ENCODE measurements around the gene TAF10. TPM values are rescaled to one million over a fixed set of nuclear protein-coding genes. Genes with fewer than 3 reads are reported as not detected.

Gene TAF10
- total and polyA plus RNA-seq, 4 donors, result 10.5 to 58.1 (median 31.5) TPM

DNA sequence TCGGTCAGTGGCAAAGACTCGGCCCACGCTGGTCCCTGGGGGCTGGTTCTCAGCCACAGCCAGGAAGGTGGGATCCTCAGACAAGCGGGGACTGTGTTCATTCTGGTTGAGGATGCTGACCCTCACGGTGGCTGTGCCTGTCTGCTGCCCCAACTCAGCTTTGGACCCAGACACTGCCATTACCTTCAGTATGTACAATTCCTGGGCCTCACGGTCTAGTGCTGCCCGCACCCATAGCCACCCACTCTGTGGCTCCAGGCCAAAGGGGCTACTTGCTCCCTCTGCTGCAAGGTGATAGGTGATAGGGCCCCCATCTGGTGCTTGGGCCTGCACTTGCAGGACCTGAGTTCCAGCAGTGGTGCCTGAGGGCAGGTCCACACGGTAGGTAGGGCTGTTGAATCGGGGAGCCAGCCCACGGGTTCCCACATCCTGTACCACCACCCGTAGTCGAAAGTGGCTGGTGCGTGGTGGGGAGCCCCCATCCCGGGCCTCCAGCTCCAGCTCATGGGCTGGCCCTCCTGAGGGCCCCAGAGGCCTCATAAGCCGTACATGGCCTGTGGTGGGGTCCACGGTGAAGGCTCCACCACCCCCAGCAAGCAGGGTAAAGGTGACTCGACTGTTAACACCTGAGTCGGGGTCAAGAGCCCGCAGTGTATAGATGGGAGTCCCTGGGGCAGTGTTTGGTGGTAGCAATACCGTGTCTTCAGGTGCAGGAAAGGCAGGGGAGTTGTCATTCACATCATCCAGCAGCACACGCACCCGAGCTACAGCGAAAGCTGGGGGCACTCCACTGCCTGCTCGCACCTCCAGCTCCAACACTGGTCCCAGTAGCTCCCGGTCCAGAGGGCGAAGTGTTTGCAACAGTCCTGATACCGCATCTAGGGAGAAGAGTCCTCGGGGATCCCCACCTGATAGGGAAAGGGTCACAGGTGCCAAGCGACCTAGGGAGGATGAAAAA lies 20.4 kb upstream of the TAF10 start:
- H3K9me3 ChIP-seq (ENCODE audit: control insufficient read depth in 4 of 4, low read length in 3 of 4), result no peaks in the 10 kb centered on the region
- no peak overlapping the region for H3K9ac ChIP-seq (ENCODE audit: low read depth in 1 of 2, low read length in 2 of 2)
- no peaks in the 10 kb centered on the region for H3K36me3 ChIP-seq (ENCODE audit: control insufficient read depth in 4 of 4, insufficient read depth in 3 of 4, low read depth in 1 of 4, low read length in 3 of 4)
- DNase-seq (ENCODE audit: low spot score), result no peak
- peaks cover 4 to 29% (median 18%) of the 10 kb centered on the region in 4 donors for H3K4me1 ChIP-seq (ENCODE audit: control insufficient read depth in 4 of 4, insufficient read depth in 4 of 4, low read length in 3 of 4)
- TF ChIP-seq MAX (IDR thresholded peaks at IDR 0.05) (no peak), TAF1 (conservative IDR thresholded peaks at IDR 0.05) (no peak)
- no peaks in the 10 kb centered on the region for H3K27me3 ChIP-seq (ENCODE audit: control insufficient read depth in 4 of 4, insufficient read depth in 4 of 4, low read length in 3 of 4)
- H3K27ac ChIP-seq (ENCODE audit: low read depth in 1 of 2, low read length in 2 of 2), result no peak overlapping the region
- 96% methylated on average over 29 of the region's 29 CpGs for WGBS
- H3K4me3 ChIP-seq (ENCODE audit: low read depth in 1 of 3, low read length in 3 of 3), result no peak overlapping the region

- no peak for TF ChIP-seq ATF3 (IDR thresholded peaks at IDR 0.05)
- no peak for TF ChIP-seq JUND (IDR thresholded peaks at IDR 0.05)
- TF ChIP-seq MAX (IDR thresholded peaks at IDR 0.05), result no peak
- no peak for TF ChIP-seq HNF4G (IDR thresholded peaks at IDR 0.05)
- TF ChIP-seq, protein P1, sequence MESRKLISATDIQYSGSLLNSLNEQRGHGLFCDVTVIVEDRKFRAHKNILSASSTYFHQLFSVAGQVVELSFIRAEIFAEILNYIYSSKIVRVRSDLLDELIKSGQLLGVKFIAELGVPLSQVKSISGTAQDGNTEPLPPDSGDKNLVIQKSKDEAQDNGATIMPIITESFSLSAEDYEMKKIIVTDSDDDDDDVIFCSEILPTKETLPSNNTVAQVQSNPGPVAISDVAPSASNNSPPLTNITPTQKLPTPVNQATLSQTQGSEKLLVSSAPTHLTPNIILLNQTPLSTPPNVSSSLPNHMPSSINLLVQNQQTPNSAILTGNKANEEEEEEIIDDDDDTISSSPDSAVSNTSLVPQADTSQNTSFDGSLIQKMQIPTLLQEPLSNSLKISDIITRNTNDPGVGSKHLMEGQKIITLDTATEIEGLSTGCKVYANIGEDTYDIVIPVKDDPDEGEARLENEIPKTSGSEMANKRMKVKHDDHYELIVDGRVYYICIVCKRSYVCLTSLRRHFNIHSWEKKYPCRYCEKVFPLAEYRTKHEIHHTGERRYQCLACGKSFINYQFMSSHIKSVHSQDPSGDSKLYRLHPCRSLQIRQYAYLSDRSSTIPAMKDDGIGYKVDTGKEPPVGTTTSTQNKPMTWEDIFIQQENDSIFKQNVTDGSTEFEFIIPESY (IDR thresholded peaks at IDR 0.05), result no peak
- TF ChIP-seq, protein P2, sequence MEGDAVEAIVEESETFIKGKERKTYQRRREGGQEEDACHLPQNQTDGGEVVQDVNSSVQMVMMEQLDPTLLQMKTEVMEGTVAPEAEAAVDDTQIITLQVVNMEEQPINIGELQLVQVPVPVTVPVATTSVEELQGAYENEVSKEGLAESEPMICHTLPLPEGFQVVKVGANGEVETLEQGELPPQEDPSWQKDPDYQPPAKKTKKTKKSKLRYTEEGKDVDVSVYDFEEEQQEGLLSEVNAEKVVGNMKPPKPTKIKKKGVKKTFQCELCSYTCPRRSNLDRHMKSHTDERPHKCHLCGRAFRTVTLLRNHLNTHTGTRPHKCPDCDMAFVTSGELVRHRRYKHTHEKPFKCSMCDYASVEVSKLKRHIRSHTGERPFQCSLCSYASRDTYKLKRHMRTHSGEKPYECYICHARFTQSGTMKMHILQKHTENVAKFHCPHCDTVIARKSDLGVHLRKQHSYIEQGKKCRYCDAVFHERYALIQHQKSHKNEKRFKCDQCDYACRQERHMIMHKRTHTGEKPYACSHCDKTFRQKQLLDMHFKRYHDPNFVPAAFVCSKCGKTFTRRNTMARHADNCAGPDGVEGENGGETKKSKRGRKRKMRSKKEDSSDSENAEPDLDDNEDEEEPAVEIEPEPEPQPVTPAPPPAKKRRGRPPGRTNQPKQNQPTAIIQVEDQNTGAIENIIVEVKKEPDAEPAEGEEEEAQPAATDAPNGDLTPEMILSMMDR (IDR thresholded peaks at IDR 0.05; ENCODE audit: low read depth, low read length, missing input control), result no peak
- TF ChIP-seq YY1 (IDR thresholded peaks at IDR 0.05), result no peak
- no peak for TF ChIP-seq TAF1 (conservative IDR thresholded peaks at IDR 0.05)
- TF ChIP-seq FOXA2 (IDR thresholded peaks at IDR 0.05), result no peak
- TF ChIP-seq NR2F2 (IDR thresholded peaks at IDR 0.05), result no peak
- TF ChIP-seq FOXA1 (IDR thresholded peaks at IDR 0.05), result no peak
- TF ChIP-seq GABPA (IDR thresholded peaks at IDR 0.05 in 1 of 2, conservative IDR thresholded peaks at IDR 0.05 in 1 of 2), result no peak
- TF ChIP-seq RXRA (IDR thresholded peaks at IDR 0.05), result no peak
- no peak for TF ChIP-seq EGR1 (IDR thresholded peaks at IDR 0.05; ENCODE audit: low read depth in 2 of 2)
- TF ChIP-seq, protein P3, sequence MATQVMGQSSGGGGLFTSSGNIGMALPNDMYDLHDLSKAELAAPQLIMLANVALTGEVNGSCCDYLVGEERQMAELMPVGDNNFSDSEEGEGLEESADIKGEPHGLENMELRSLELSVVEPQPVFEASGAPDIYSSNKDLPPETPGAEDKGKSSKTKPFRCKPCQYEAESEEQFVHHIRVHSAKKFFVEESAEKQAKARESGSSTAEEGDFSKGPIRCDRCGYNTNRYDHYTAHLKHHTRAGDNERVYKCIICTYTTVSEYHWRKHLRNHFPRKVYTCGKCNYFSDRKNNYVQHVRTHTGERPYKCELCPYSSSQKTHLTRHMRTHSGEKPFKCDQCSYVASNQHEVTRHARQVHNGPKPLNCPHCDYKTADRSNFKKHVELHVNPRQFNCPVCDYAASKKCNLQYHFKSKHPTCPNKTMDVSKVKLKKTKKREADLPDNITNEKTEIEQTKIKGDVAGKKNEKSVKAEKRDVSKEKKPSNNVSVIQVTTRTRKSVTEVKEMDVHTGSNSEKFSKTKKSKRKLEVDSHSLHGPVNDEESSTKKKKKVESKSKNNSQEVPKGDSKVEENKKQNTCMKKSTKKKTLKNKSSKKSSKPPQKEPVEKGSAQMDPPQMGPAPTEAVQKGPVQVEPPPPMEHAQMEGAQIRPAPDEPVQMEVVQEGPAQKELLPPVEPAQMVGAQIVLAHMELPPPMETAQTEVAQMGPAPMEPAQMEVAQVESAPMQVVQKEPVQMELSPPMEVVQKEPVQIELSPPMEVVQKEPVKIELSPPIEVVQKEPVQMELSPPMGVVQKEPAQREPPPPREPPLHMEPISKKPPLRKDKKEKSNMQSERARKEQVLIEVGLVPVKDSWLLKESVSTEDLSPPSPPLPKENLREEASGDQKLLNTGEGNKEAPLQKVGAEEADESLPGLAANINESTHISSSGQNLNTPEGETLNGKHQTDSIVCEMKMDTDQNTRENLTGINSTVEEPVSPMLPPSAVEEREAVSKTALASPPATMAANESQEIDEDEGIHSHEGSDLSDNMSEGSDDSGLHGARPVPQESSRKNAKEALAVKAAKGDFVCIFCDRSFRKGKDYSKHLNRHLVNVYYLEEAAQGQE (IDR thresholded peaks at IDR 0.05), result no peak
- no peak for TF ChIP-seq SP1 (IDR thresholded peaks at IDR 0.05)
- no peak for TF ChIP-seq HNF4A (conservative IDR thresholded peaks at IDR 0.05)
- no peak for TF ChIP-seq RAD21 (IDR thresholded peaks at IDR 0.05)
- H3K4me1 ChIP-seq (ENCODE audit: control insufficient read depth in 4 of 4, insufficient read depth in 4 of 4, low read length in 3 of 4), result peaks cover 3 to 26% (median 14%) of the 10 kb centered on the region in 4 donors
- no peak for DNase-seq (ENCODE audit: low spot score)
- WGBS, result 88% methylated on average over 11 of the region's 11 CpGs
- H3K36me3 ChIP-seq (ENCODE audit: control insufficient read depth in 4 of 4, insufficient read depth in 3 of 4, low read depth in 1 of 4, low read length in 3 of 4), result no peaks in the 10 kb centered on the region
- no peak overlapping the region for H3K9ac ChIP-seq (ENCODE audit: low read depth in 1 of 2, low read length in 2 of 2)
- no peak overlapping the region for H3K4me3 ChIP-seq (ENCODE audit: low read depth in 1 of 3, low read length in 3 of 3)
- no peak overlapping the region for H3K27ac ChIP-seq (ENCODE audit: low read depth in 1 of 2, low read length in 2 of 2)
- H3K27me3 ChIP-seq (ENCODE audit: control insufficient read depth in 4 of 4, insufficient read depth in 4 of 4, low read length in 3 of 4), result no peaks in the 10 kb centered on the region
- no peaks in the 10 kb centered on the region for H3K9me3 ChIP-seq (ENCODE audit: control insufficient read depth in 4 of 4, low read length in 3 of 4)
Observed at GRCh38 chr11:6631361-6631890, 19.4 kb upstream of the TAF10 start.
